HepG2 (cell line): ENCODE measurements around the gene TMEM9B. TPM values are rescaled to one million over a fixed set of nuclear protein-coding genes. Genes with fewer than 3 reads are reported as not detected.

Experiments
- ATAC-seq: fragments of 200-7000 bp; cut with Tn5 transposase; 3 replicates; pipeline ENCODE4 v1.9.1; 2020; ENCODE audit warnings: mild to moderate bottlenecking, moderate library complexity
- BruUV-seq: library from RNA; stranded (reverse); fragments of 400-500 nt; replicated peaks from 2 replicates; lab custom pipeline; 2021; lab: Mats Ljungman, UMichigan
- CTCF ChIA-PET: fragments of 300-600 bp; formaldehyde crosslinking; extraction: SDS; loops from one replicate; lab custom pipeline; 2021; ENCODE audit warnings: low total read pairs, inconsistent platforms, low intra/inter-chr PET ratio; lab: Yijun Ruan, JAX
- POLR2A ChIA-PET: fragments of 350-600 bp; sonication (Branson Sonifier 250); formaldehyde crosslinking; loops from one replicate; lab custom pipeline; 2020; ENCODE audit warnings: antibody characterized with exemption, inconsistent platforms; lab: Yijun Ruan, JAX
- DNase-seq: peaks from one replicate; pipeline ENCODE4 v3.0.0-alpha.2; 2015; ENCODE audit warnings: low spot score
- FAIRE-seq: peaks from 3 replicates; lab custom pipeline; 2011; peaks lifted over from hg19 to GRCh38; lab: Jason Lieb, UNC
- H2AFZ ChIP-seq: one replicate; pipeline ENCODE4 v1.6.1; 2011; ENCODE audit warnings: low read length, inconsistent platforms
- H3K27ac ChIP-seq: fragments of 300-600 bp; 3 replicates; pipeline ENCODE4 v1.8.0; 2011; ENCODE audit warnings: mixed run types, mild to moderate bottlenecking, mixed read lengths, low read length, inconsistent platforms; ENCODE audit not compliant: insufficient read depth; ENCODE audit errors: extremely low read length
- H3K27me3 ChIP-seq, 2 experiments: fragments of 200-600 bp in 1 of 2; 2 replicates in 1 of 2; 3 replicates in 1 of 2; pipeline versions ENCODE4 v1.6.0 to v1.8.0; 2011; ENCODE audit warnings: low read length in 2 of 2, mild to moderate bottlenecking in 2 of 2, moderate library complexity in 2 of 2, inconsistent platforms in 1 of 2; ENCODE audit not compliant: insufficient read depth in 2 of 2, control insufficient read depth in 1 of 2
- H3K36me3 ChIP-seq, 2 experiments: fragments of 200-600 bp in 1 of 2; replicated peaks in 1 of 2; 2 replicates in 1 of 2; 3 replicates in 1 of 2; pipeline versions ENCODE4 v1.5.1 to v1.8.0; 2011; ENCODE audit warnings: low read length in 2 of 2, inconsistent platforms in 1 of 2; ENCODE audit not compliant: insufficient read depth in 2 of 2, control insufficient read depth in 1 of 2
- H3K4me1 ChIP-seq: 2 replicates; pipeline ENCODE4 v1.5.1; 2012; ENCODE audit warnings: low read length, inconsistent platforms; ENCODE audit not compliant: insufficient read depth
- H3K4me2 ChIP-seq: 2 replicates; pipeline ENCODE4 v1.6.0; 2011; ENCODE audit warnings: low read depth, low read length, inconsistent platforms
- H3K4me3 ChIP-seq, 3 experiments: fragments of 200-600 bp in 1 of 3; sonication (generic), shearing (Covaris generic) in 1 of 3; replicated peaks in 1 of 3; 2 replicates each; pipeline ENCODE4 v1.5.1; 2011 to 2016; ENCODE audit warnings: low read length in 3 of 3, inconsistent platforms in 2 of 3, low read depth in 2 of 3, mild to moderate bottlenecking in 2 of 3, control low read depth in 1 of 3, mixed read lengths in 1 of 3; ENCODE audit not compliant: insufficient read depth in 1 of 3
- H3K79me2 ChIP-seq: one replicate; pipeline ENCODE4 v1.6.1; 2011; ENCODE audit warnings: low read length, inconsistent platforms; ENCODE audit not compliant: insufficient read depth
- H3K9ac ChIP-seq: 2 replicates; pipeline ENCODE4 v1.6.0; 2011; ENCODE audit warnings: mild to moderate bottlenecking, low read depth, low read length, inconsistent platforms; ENCODE audit not compliant: insufficient read depth
- H3K9me3 ChIP-seq: 2 replicates; pipeline ENCODE4 v1.5.1; 2012; ENCODE audit warnings: mild to moderate bottlenecking, low read length
- H4K20me1 ChIP-seq: 2 replicates; pipeline ENCODE4 v1.6.0; 2011; ENCODE audit warnings: inconsistent platforms, mild to moderate bottlenecking, low read length, moderate library complexity; ENCODE audit not compliant: insufficient read depth
- NONO ChIP-seq, 2 experiments: fragments of 450-650 bp in 1 of 2; sonication (generic) in 1 of 2; formaldehyde crosslinking in 1 of 2; IDR thresholded peaks in 1 of 2; conservative IDR thresholded peaks in 1 of 2; 2 replicates each; pipeline versions ENCODE4 v1.6.1 to v1.8.0; 2017 to 2022; ENCODE audit warnings: mild to moderate bottlenecking in 1 of 2, missing genetic modification reagents in 1 of 2, moderate library complexity in 1 of 2
- PAXIP1 ChIP-seq: sonication (generic); formaldehyde crosslinking; conservative IDR thresholded peaks from 2 replicates; pipeline ENCODE4 v1.4.0; 2020; ENCODE audit warnings: mild to moderate bottlenecking, missing genetic modification reagents, moderate library complexity
- RBFOX2 ChIP-seq: fragments of 200-400 bp; formaldehyde crosslinking; IDR thresholded peaks from 2 replicates; pipeline ENCODE4 v1.6.1; 2017; ENCODE audit warnings: low read depth, mild to moderate bottlenecking, low read length
- SNAI1 ChIP-seq: sonication (generic); formaldehyde crosslinking; IDR thresholded peaks from 2 replicates; pipeline ENCODE4 v1.5.0; 2020; ENCODE audit warnings: mild to moderate bottlenecking, missing genetic modification reagents, borderline replicate concordance
- ZNF713 ChIP-seq: sonication (generic); formaldehyde crosslinking; IDR thresholded peaks from 2 replicates; pipeline ENCODE4 v1.4.0; 2020; ENCODE audit warnings: mild to moderate bottlenecking, missing genetic modification reagents
- WGBS: methylation state at CpG from one replicate; pipeline ENCODE4 v1.1.6; 2017; ENCODE audit warnings: low lambda C conversion rate; 5-methylcytosine and 5-hydroxymethylcytosine counted together
- in situ Hi-C: cut with HindIII; loops from 2 replicates; pipeline ENCODE4 v1.10.0; 2017; ENCODE audit warnings: low pct_unique_long_range_greater_than_20kb; ENCODE audit not compliant: extremely low pct_ligation_motif_present
- intact Hi-C: fragments of 100-400 bp; cut with micrococcal nuclease; formaldehyde crosslinking; loops from one replicate; pipeline ENCODE4 v1.10.0; 2022; ENCODE audit not compliant: unreplicated experiment
- polyA plus RNA-seq, 8 experiments: library from polyadenylated mRNA; depleted of rRNA in 3 of 8; stranded (reverse) in 7 of 8; unstranded in 1 of 8; fragments of >200 nt; fragmentation: Illumina TruSeq in 4 of 8; extraction: Trizol in 4 of 8; gene quantifications; 2 replicates each; pipeline versions ENCODE4 v1.2.1 to v1.2.3, GENCODE V29; 2011 to 2016; ENCODE audit warnings: low read depth in 4 of 8, missing spikeins in 1 of 8, mixed read lengths in 1 of 8; ENCODE audit not compliant: insufficient read depth in 1 of 8
- total RNA-seq, 5 experiments: library from RNA; depleted of rRNA; stranded (reverse); fragments of >200 nt; fragmentation: Illumina TruSeq; extraction: Trizol; gene quantifications; 2 replicates each; pipeline ENCODE4 v1.2.3, GENCODE V29; 2016; ENCODE audit warnings: low read depth in 1 of 5

Gene TMEM9B
- total and polyA plus RNA-seq, 2 of the 13 experiments (the other 11 are each of a cell fraction or from before 2014, with no cell fraction given) = 12.4 to 20.8 TPM

- ATAC-seq = no peak
- in situ Hi-C loops (loop anchor here (25.0 kb wide), 1 partner anchor 284 kb away; the partner anchor contains the start of genes RPL27A and TRIM66), intact Hi-C loops (no loop called here)
- Histone ChIP-seq H3K9ac (no peak overlapping the region), H3K4me1 (no peaks in the 10 kb centered on the region), H3K27ac (no peak overlapping the region), H2AFZ (no peak overlapping the region)
- no TSS peak for BruUV-seq
- POLR2A ChIA-PET = no interaction called here
- 73% methylated on average over 2 of the region's 2 CpGs for WGBS
- FAIRE-seq = no peak
- TF ChIP-seq ZNF713 (CRISPR knock-in tag) (no peak), RBFOX2 (no peak), SNAI1 (no peak), PAXIP1 (CRISPR knock-in tag) (no peak), NONO (IDR thresholded peaks at IDR 0.05) (no peak), NONO (CRISPR knock-in tag; conservative IDR thresholded peaks at IDR 0.05) (no peak)
- TF ChIP-seq, all 625 proteins: peak for 0
- no peak overlapping the region for H3K4me3 ChIP-seq
- no peaks in the 10 kb centered on the region for H3K79me2 ChIP-seq
- CTCF ChIA-PET = no interaction called here
- H3K9me3 ChIP-seq = no peaks in the 10 kb centered on the region
- H3K4me2 ChIP-seq = no peak overlapping the region
- H3K36me3 ChIP-seq = no peaks in the 10 kb centered on the region
- H4K20me1 ChIP-seq = no peaks in the 10 kb centered on the region
- no peaks in the 10 kb centered on the region for H3K27me3 ChIP-seq
- DNase-seq = no peak
Measured at GRCh38 chr11:8971196-8971923, 7.1 kb upstream of the TMEM9B start.
